ENCODE measurements around the gene ONECUT1.

ONECUT1 gene

DNA sequence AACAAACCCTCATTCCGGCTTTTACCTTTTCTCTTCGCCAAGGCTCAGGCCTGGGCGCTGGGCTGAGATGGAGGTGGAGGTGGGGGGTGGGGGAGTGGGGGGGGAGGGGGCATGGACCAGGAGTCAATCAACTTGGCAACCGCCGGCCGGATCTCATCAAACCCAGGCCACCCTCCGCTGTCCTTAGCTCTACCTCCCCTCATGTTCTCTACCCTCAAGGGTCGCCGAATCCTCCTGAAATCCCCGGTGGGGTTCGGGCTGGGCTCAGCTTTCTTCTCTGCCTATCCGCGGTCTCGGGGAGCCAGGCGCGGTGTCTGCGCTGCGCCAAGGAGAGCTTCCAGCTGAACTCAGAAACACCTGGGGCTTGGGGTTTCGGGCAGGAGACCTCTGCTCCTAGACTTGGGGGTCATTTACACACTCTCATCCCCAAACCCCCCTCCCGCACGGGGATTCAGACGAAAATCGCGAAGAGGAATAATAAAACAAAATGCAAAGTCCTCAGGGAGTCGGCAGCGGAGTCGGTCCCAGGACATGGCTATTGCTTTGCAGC is 2.5 kb downstream of the ONECUT1 start:
- peaks cover 99% of the 10 kb centered on the region for H3K27me3 ChIP-seq (ENCODE audit: control insufficient read depth, insufficient read depth, low read length)

GRCh38 chr15:52787123-52787503 is 3.0 kb downstream of the ONECUT1 start:
- peaks cover 66% of the 10 kb centered on the region for H3K4me1 ChIP-seq (ENCODE audit: control insufficient read depth, insufficient read depth, low read length)

More for the DNA sequence above, 2.5 kb downstream of the ONECUT1 start:
- Histone ChIP-seq H3K36me3 (ENCODE audit: control insufficient read depth, insufficient read depth, low read length) (no peaks in the 10 kb centered on the region), H3K4me1 (ENCODE audit: control insufficient read depth, insufficient read depth, low read length) (peaks cover 71% of the 10 kb centered on the region), H3K9me3 (ENCODE audit: control insufficient read depth, insufficient read depth, low read length) (no peaks in the 10 kb centered on the region), H3K9ac (ENCODE audit: low read depth, low read length) (no peak overlapping the region), H3K4me3 (ENCODE audit: low read depth, low read length) (peak overlapping the region; percentile 47), H3K27ac (ENCODE audit: low read depth, low read length) (no peak overlapping the region)

DNA sequence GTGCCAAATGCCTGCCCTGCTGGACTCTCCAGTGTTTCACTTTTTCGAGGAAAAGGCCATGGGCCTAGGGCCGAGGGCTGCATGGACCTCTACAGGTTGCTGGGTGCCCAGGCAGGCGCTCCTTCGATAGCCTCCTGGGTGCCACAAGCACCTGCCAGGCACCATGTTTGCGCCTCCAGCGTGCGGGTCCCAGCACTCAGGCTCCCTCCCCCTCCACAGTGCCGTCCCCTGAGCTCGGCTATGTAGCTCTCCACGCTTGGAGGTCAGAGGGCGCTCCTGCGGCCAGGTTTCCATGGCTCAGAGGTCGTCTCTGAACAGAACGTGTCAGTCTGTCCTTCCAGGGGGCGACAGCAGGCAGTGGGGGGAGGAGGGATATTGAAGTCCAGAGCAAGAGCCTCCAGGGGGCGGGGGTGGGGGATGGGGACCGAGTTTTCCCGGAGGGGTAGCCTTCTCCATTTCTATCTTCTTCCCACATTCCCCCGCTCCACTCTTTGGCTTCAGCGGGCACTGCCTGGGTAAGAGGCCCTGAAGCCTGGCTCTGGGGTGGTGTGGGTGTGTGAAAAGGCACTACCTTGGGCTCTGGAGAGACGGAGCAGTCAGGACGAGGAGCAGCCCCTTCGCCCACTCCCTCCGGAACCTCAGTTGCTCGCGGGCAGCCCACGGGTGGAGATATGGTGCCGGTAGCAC is 3.6 kb downstream of the ONECUT1 start:
- no peaks in the 10 kb centered on the region for H3K9me3 ChIP-seq (ENCODE audit: control insufficient read depth, insufficient read depth, low read length)
- no peak overlapping the region for H3K27ac ChIP-seq (ENCODE audit: low read depth, low read length)
- H3K27me3 ChIP-seq (ENCODE audit: control insufficient read depth, insufficient read depth, low read length), result peaks cover 99% of the 10 kb centered on the region
- no peaks in the 10 kb centered on the region for H3K36me3 ChIP-seq (ENCODE audit: control insufficient read depth, insufficient read depth, low read length)
- peaks cover 61% of the 10 kb centered on the region for H3K4me1 ChIP-seq (ENCODE audit: control insufficient read depth, insufficient read depth, low read length)
- no peak overlapping the region for H3K9ac ChIP-seq (ENCODE audit: low read depth, low read length)
- H3K4me3 ChIP-seq (ENCODE audit: low read depth, low read length), result peak overlapping the region; percentile 47

More at GRCh38 chr15:52787123-52787503, 3.0 kb downstream of the ONECUT1 start:
- Histone ChIP-seq H3K27ac (ENCODE audit: low read depth, low read length) (no peak overlapping the region), H3K9ac (ENCODE audit: low read depth, low read length) (no peak overlapping the region), H3K27me3 (ENCODE audit: control insufficient read depth, insufficient read depth, low read length) (peaks cover 99% of the 10 kb centered on the region), H3K4me3 (ENCODE audit: low read depth, low read length) (peak overlapping the region; percentile 47), H3K36me3 (ENCODE audit: control insufficient read depth, insufficient read depth, low read length) (no peaks in the 10 kb centered on the region), H3K9me3 (ENCODE audit: control insufficient read depth, insufficient read depth, low read length) (no peaks in the 10 kb centered on the region)

DNA sequence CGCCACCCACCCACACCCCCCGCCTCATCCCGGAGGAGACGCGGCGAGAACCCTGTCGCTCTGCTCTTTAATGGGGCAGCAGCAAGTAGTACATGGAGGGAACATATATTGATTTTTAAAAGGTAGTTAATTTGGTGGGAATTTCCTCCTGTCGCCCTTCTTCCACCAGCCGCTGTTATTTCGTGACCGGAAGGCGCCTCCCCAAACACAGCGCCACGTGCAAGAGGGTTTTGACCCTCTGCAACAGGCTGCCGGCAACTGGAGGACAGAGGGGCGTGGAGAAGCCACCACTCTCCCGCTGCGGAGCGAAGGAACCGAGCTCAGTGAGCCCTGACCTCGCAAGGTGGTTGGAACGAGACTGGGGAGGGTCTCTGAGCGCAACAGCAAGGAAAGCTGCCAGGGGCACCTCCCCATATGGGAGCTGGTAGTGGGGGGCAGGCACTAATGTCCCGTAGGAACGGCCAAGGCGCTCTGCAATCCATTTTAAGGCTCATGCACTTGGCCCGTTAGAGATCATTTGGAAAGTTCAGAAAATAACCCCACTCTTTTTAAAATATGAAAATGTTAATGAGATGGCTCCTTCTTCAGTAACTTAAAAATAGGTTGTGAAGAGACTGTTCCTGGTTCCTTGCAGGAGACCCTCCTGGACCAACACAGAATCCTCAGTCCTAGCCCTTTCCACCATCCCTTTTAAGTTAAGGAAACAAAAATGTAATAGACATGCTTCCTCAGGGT is 4.3 kb downstream of the ONECUT1 start:
- Histone ChIP-seq H3K27me3 (ENCODE audit: control insufficient read depth, insufficient read depth, low read length) (peaks cover 99% of the 10 kb centered on the region), H3K4me3 (ENCODE audit: low read depth, low read length) (peak overlapping the region; percentile 60), H3K27ac (ENCODE audit: low read depth, low read length) (no peak overlapping the region), H3K4me1 (ENCODE audit: control insufficient read depth, insufficient read depth, low read length) (peaks cover 55% of the 10 kb centered on the region), H3K9ac (ENCODE audit: low read depth, low read length) (no peak overlapping the region), H3K36me3 (ENCODE audit: control insufficient read depth, insufficient read depth, low read length) (no peaks in the 10 kb centered on the region), H3K9me3 (ENCODE audit: control insufficient read depth, insufficient read depth, low read length) (no peaks in the 10 kb centered on the region)

GRCh38 chr15:52784799-52785671 is 5.1 kb downstream of the ONECUT1 start:
- Histone ChIP-seq H3K27me3 (ENCODE audit: control insufficient read depth, insufficient read depth, low read length) (peaks cover 99% of the 10 kb centered on the region), H3K9ac (ENCODE audit: low read depth, low read length) (no peak overlapping the region), H3K9me3 (ENCODE audit: control insufficient read depth, insufficient read depth, low read length) (no peaks in the 10 kb centered on the region)

DNA sequence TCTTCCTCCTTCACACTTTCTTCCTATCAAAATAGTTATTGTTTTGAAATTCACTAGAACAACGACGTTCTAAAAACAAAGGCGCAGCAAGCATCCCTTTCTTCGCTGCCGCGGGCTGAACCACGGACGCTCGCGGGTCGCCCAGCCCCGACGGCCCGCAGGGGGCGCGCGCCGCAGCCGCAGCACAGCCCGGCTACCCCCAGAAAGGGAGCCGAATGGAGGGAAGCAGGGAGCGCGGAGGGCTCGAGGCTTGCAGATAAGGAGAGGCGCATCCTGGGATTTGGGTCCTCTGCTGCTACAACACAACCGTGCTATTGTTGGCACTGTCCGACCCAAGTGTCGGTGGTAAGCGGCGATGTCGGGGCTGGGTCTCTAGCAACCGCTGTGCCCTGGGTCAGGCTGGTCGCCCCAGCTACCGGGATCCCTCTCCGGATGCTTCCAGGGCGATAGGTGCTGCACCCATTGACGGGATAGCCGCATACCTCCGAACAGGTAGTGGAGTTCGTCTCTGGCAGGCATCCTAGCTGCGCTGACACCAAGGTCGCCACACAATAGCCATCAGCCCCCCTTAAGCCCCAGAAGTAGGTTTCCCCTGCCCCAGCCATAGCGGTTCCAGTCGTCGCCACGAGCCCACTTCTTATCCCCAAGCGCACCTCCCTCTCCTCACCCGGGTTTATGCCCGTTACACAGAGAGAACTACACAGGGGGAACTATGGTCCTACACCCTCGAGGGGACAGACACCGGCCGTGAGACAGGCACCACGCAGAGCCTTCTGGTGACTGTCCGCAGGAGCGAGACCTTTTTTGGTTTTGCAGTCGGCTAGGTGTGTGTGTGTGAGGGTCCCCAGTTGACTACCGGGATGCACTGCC is 6.0 kb downstream of the ONECUT1 start:
- Histone ChIP-seq H3K27me3 (ENCODE audit: control insufficient read depth, insufficient read depth, low read length) (peaks cover 95% of the 10 kb centered on the region), H3K9ac (ENCODE audit: low read depth, low read length) (no peak overlapping the region), H3K4me1 (ENCODE audit: control insufficient read depth, insufficient read depth, low read length) (peaks cover 57% of the 10 kb centered on the region), H3K36me3 (ENCODE audit: control insufficient read depth, insufficient read depth, low read length) (no peaks in the 10 kb centered on the region), H3K4me3 (ENCODE audit: low read depth, low read length) (peak overlapping the region; percentile 60), H3K9me3 (ENCODE audit: control insufficient read depth, insufficient read depth, low read length) (no peaks in the 10 kb centered on the region), H3K27ac (ENCODE audit: low read depth, low read length) (no peak overlapping the region)

More at GRCh38 chr15:52784799-52785671, 5.1 kb downstream of the ONECUT1 start:
- Histone ChIP-seq H3K27ac (ENCODE audit: low read depth, low read length) (no peak overlapping the region), H3K36me3 (ENCODE audit: control insufficient read depth, insufficient read depth, low read length) (no peaks in the 10 kb centered on the region), H3K4me1 (ENCODE audit: control insufficient read depth, insufficient read depth, low read length) (peaks cover 62% of the 10 kb centered on the region), H3K4me3 (ENCODE audit: low read depth, low read length) (peak overlapping the region; percentile 60)

DNA sequence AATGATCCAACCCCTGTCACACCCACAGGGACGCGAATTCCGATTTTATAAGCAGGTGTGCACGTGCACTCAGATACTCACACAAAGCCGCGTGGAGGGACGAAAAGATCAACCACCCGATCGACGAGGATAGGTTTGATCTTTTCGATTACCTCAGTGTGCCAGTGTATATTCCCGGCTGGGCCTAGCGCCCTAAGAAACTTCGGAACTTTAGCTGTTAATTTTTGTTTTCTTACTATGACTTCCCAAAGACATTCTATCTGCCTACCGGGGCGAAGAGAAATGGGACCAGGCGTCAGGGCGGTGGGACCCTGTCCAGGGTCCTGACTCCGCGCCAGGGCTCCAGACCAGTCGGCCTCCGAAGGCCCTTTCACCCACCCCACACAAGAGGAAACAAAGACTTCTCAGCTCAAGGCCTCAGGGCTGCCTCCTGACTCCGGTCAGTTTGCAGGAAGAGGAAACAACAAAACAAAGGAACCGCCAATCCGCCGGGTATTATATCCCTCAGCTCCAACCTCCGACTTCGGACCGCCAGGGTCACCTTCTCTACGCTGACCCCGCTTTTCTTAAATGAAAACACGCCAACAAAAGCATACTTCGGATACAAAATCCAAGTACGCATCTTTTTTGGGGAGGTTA is 6.8 kb downstream of the ONECUT1 start:
- Histone ChIP-seq H3K27ac (ENCODE audit: low read depth, low read length) (no peak overlapping the region), H3K9ac (ENCODE audit: low read depth, low read length) (no peak overlapping the region), H3K36me3 (ENCODE audit: control insufficient read depth, insufficient read depth, low read length) (no peaks in the 10 kb centered on the region), H3K9me3 (ENCODE audit: control insufficient read depth, insufficient read depth, low read length) (no peaks in the 10 kb centered on the region), H3K4me1 (ENCODE audit: control insufficient read depth, insufficient read depth, low read length) (peaks cover 51% of the 10 kb centered on the region), H3K27me3 (ENCODE audit: control insufficient read depth, insufficient read depth, low read length) (peaks cover 87% of the 10 kb centered on the region), H3K4me3 (ENCODE audit: low read depth, low read length) (peak overlapping the region; percentile 60)

- Histone ChIP-seq H3K36me3 (ENCODE audit: control insufficient read depth, insufficient read depth, low read length) (no peaks in the 10 kb centered on the region), H3K4me3 (ENCODE audit: low read depth, low read length) (no peak overlapping the region), H3K9me3 (ENCODE audit: control insufficient read depth, insufficient read depth, low read length) (no peaks in the 10 kb centered on the region), H3K4me1 (ENCODE audit: control insufficient read depth, insufficient read depth, low read length) (peaks cover 44% of the 10 kb centered on the region), H3K27me3 (ENCODE audit: control insufficient read depth, insufficient read depth, low read length) (peaks cover 79% of the 10 kb centered on the region), H3K27ac (ENCODE audit: low read depth, low read length) (no peak overlapping the region), H3K9ac (ENCODE audit: low read depth, low read length) (no peak overlapping the region)
Measured at GRCh38 chr15:52782514-52782913, 7.6 kb downstream of the ONECUT1 start.

DNA sequence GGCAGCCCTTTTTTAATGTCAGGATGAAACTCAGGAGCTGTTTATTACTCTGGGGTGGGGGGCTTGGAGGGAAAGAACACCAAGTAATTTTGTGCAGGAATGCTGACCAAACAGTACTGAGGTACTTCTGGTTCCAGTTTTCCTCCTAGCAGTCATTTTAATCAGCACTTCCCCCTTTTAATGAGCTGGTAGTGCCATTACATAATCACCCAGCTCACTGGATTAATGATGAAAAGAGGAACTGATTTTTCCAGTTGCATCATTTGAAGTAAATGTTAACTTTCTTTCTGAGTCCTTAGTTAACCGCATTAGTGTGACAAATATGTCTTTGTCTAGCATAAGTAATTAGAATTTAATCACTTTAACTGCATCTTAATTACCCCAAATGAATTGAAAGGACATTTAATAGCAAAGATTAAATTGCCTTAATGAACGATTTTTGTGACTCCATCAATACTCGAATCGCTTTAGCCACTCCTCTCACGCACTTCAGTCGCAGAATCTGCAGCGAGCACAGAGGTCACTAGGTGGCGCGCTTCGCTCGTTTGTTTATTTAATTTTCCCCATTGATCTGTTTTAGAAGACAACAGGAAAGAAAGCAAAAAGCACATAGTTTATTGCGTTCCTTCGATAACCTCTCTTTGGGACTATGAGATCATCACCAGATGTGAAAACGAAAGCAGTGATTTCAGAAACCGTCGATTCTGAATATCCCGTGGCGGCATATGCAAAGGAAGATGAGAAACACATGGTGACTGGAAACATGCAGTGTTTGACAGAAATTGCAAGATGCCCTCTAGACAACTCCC is 9.8 kb downstream of the ONECUT1 start:
- H3K27ac ChIP-seq (ENCODE audit: low read depth, low read length), result no peak overlapping the region
- H3K36me3 ChIP-seq (ENCODE audit: control insufficient read depth, insufficient read depth, low read length), result no peaks in the 10 kb centered on the region
- H3K9ac ChIP-seq (ENCODE audit: low read depth, low read length), result no peak overlapping the region
- no peaks in the 10 kb centered on the region for H3K9me3 ChIP-seq (ENCODE audit: control insufficient read depth, insufficient read depth, low read length)
- H3K4me3 ChIP-seq (ENCODE audit: low read depth, low read length), result no peak overlapping the region
- H3K27me3 ChIP-seq (ENCODE audit: control insufficient read depth, insufficient read depth, low read length), result peaks cover 57% of the 10 kb centered on the region
- peaks cover 25% of the 10 kb centered on the region for H3K4me1 ChIP-seq (ENCODE audit: control insufficient read depth, insufficient read depth, low read length)
